ENCODE results near the gene PDXK. TPM values are rescaled to one million over a fixed set of nuclear protein-coding genes. Genes with fewer than 3 reads are reported as not detected.

Gene PDXK
- total and polyA plus RNA-seq, 2 of the 8 experiments (the other 6 are each of a cell fraction or from before 2014, with no cell fraction given) = 78.0 to 112 TPM

DNA sequence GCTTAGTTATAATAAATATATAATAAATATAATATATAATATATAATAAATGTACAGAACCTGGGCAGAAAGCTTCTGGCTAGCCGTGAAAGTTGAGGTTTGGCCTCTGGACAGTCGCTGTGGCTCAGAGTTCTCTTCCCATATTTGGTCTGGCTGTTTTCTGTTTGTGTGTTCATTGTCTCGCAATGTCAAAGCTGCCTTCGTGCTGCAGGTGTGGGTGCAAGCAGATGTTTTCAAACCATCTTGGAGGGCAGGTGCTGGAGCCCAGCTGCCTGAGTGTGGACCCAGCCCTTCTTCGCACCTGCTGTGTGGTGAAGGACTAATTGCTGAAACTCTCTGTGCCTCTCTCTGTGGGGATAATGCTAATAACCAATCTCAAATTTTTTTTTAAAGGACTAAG is 60.7 kb downstream of the PDXK start:
- no peaks in the 10 kb centered on the region for H3K27me3 ChIP-seq (replicated peaks in 1 of 4; ENCODE audit: control insufficient read depth in 3 of 4, extremely low read depth in 1 of 4, insufficient read depth in 3 of 4, low read length in 3 of 4)
- no peak overlapping the region for H3K14ac ChIP-seq (ENCODE audit: insufficient read length)
- H3K4me3 ChIP-seq (ENCODE audit: extremely low read depth in 1 of 4, insufficient read depth in 2 of 4, low read depth in 3 of 4, low read length in 4 of 4) = no peak overlapping the region
- H3K56ac ChIP-seq (replicated peaks; ENCODE audit: insufficient read length, low read depth, low read length) = no peak overlapping the region
- H2BK20ac ChIP-seq (ENCODE audit: low read length) = no peak overlapping the region
- H2AFZ ChIP-seq (ENCODE audit: low read length) = no peak overlapping the region
- H2BK5ac ChIP-seq (ENCODE audit: low read depth, low read length) = no peak overlapping the region
- H2BK12ac ChIP-seq (ENCODE audit: low read depth, low read length) = no peak overlapping the region
- no peak overlapping the region for H3K4ac ChIP-seq (replicated peaks; ENCODE audit: insufficient read length, low read depth, low read length)
- H3K9me3 ChIP-seq (ENCODE audit: insufficient read depth in 2 of 2, low read depth in 1 of 2, low read length in 1 of 2) = no peaks in the 10 kb centered on the region
- H2AK5ac ChIP-seq (ENCODE audit: low read depth, low read length) = no peak overlapping the region
- peaks cover 0 to 3% of the 10 kb centered on the region in 2 experiments for H4K20me1 ChIP-seq (replicated peaks in 1 of 2; ENCODE audit: control insufficient read depth in 1 of 2, insufficient read depth in 2 of 2, low read length in 2 of 2)
- 91% methylated on average over 5 of the region's 5 CpGs; no CpG with 5 or more reads in 1 of the 2 experiments for WGBS, 2 experiments (ENCODE audit: extremely low coverage in 1 of 2, insufficient coverage in 1 of 2, insufficient read length in 1 of 2, insufficient replicate concordance in 2 of 2, low coverage in 1 of 2, low lambda C conversion rate in 2 of 2, missing lambda C conversion rate in 1 of 2)
- no peak overlapping the region for H2BK120ac ChIP-seq (replicated peaks; ENCODE audit: low read depth, low read length)
- peaks cover 0 to 12% of the 10 kb centered on the region in 2 experiments; a peak in 1 of 4 replicates for H3K79me2 ChIP-seq (ENCODE audit: control insufficient read depth in 1 of 2, insufficient read depth in 2 of 2, low read length in 2 of 2)
- H3K9ac ChIP-seq (replicated peaks in 1 of 4; ENCODE audit: extremely low read depth in 1 of 4, low read depth in 3 of 4, low read length in 3 of 4) = no peak overlapping the region
- no peak overlapping the region for H4K5ac ChIP-seq (ENCODE audit: insufficient read length, low read depth, low read length)
- DNase-seq (ENCODE audit: low read depth in 1 of 2, low spot score in 2 of 2) (no peak), FAIRE-seq (no peak)
- no peak overlapping the region for H3K18ac ChIP-seq (ENCODE audit: extremely low read depth, low read length)
- no peak overlapping the region for H3K23ac ChIP-seq (ENCODE audit: insufficient read length)
- no peak overlapping the region for H2BK15ac ChIP-seq (ENCODE audit: low read length)
- peaks cover 0 to 9% (median 4%) of the 10 kb centered on the region in 4 experiments; a peak in 5 of 7 replicates for H3K4me1 ChIP-seq (replicated peaks in 1 of 4; ENCODE audit: control insufficient read depth in 3 of 4, insufficient read depth in 4 of 4, low read length in 3 of 4)
- ChIA-PET CTCF (ENCODE audit: partially characterized antibody) (interaction anchor here (0.7 to 1.8 kb wide), 4 partner anchors 9 to 160 kb away, joined by 3 to 6 read pairs (median 4); no protein-coding TSS in a partner anchor), POLR2A (ENCODE audit: partially characterized antibody) (interaction anchor here (1.8 to 1.9 kb wide), 2 partner anchors 9 to 10 kb away, joined by 5 to 7 read pairs; partner anchors contain the start of gene RRP1)
- no peak overlapping the region for H4K8ac ChIP-seq (ENCODE audit: extremely low read depth, insufficient read depth, low read length)
- H3K23me2 ChIP-seq (ENCODE audit: low read depth, low read length) = peaks cover 4% of the 10 kb centered on the region; the same call in 1 of the 2 replicates
- no peak overlapping the region for H3K4me2 ChIP-seq (ENCODE audit: insufficient read depth in 1 of 2, low read depth in 2 of 2, low read length in 2 of 2)
- no peak overlapping the region for H4K91ac ChIP-seq (replicated peaks; ENCODE audit: insufficient read length, low read length)
- H3K79me1 ChIP-seq (ENCODE audit: low read depth, low read length) = no peaks in the 10 kb centered on the region
- H3K36me3 ChIP-seq (ENCODE audit: control insufficient read depth in 2 of 4, insufficient read depth in 4 of 4, low read length in 3 of 4) = no peaks in the 10 kb centered on the region
- H3K27ac ChIP-seq (ENCODE audit: low read depth, low read length) = no peak overlapping the region
- TF ChIP-seq PHF8 (conservative IDR thresholded peaks at IDR 0.05; ENCODE audit: low read depth, low read length) = no peak
- no peak for TF ChIP-seq SP1 (IDR thresholded peaks at IDR 0.05; ENCODE audit: low read depth, low read length)
- no peak for TF ChIP-seq RBBP5 (IDR thresholded peaks at IDR 0.05; ENCODE audit: borderline replicate concordance, low read depth, low read length)
- TF ChIP-seq NRF1 (IDR thresholded peaks at IDR 0.05; ENCODE audit: low read depth, low read length) = no peak
- TF ChIP-seq POU5F1 (IDR thresholded peaks at IDR 0.05; ENCODE audit: low read depth, low read length) = no peak
- TF ChIP-seq SIN3A (conservative IDR thresholded peaks at IDR 0.05 in 1 of 2, IDR thresholded peaks at IDR 0.05 in 1 of 2; ENCODE audit: low read depth in 1 of 2, low read length in 2 of 2) = no peak
- TF ChIP-seq RNF2 (IDR thresholded peaks at IDR 0.05; ENCODE audit: borderline replicate concordance, low read depth, low read length, missing control alignments, poor library complexity, severe bottlenecking) = no peak
- TF ChIP-seq TCF12 (IDR thresholded peaks at IDR 0.05; ENCODE audit: low read depth, low read length) = no peak
- no peak for TF ChIP-seq ASH2L (IDR thresholded peaks at IDR 0.05; ENCODE audit: low read length)
- TF ChIP-seq CBX8 (IDR thresholded peaks at IDR 0.05; ENCODE audit: borderline replicate concordance, low read depth, low read length) = no peak
- TF ChIP-seq USF2 (IDR thresholded peaks at IDR 0.05; ENCODE audit: low read length) = no peak
- no peak for TF ChIP-seq RFX5 (IDR thresholded peaks at IDR 0.05; ENCODE audit: borderline replicate concordance, low read depth, low read length)
- TF ChIP-seq SRF (IDR thresholded peaks at IDR 0.05; ENCODE audit: low read depth, low read length) = no peak

All from H1 (cell line).